ENCODE data around the gene DDX43. TPM values are rescaled to one million over a fixed set of nuclear protein-coding genes. Genes with fewer than 3 reads are reported as not detected.

The DDX43 gene
- total RNA-seq, 1 experiment from 2014 or later = not detected

DNA sequence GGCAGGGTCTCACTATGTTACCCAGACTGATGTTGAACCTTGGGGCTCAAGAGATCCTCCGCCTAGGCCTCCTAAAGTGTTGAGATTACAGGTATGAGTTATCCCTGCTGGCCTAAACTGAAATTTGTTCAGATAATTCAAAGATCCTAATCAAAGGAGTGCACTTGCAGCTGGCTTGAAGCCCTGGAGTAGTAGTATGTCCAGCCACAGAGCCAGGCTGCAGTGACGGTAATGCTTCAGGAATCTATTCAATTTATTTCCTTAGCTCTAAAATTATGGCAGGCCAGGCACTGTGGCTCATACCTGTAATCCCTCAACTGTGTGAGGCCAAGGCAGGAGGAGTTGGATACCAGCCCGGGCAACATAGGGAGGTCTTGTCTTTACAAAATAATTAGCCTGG, 1.4 kb upstream of the DDX43 start:
- Mint-ChIP-seq H3K36me3 (ENCODE audit: insufficient read depth, unreplicated experiment) (no peaks in the 10 kb centered on the region), H3K27me3 (ENCODE audit: insufficient read depth, unreplicated experiment) (no peaks in the 10 kb centered on the region), H3K4me1 (ENCODE audit: insufficient read depth, unreplicated experiment) (no peaks in the 10 kb centered on the region), H3K4me3 (ENCODE audit: unreplicated experiment) (no peak overlapping the region), H3K27ac (ENCODE audit: low read depth, unreplicated experiment) (no peak overlapping the region), H3K9me3 (ENCODE audit: unreplicated experiment) (no peaks in the 10 kb centered on the region)
- CTCF ChIA-PET = interaction anchor here (0.7 to 0.9 kb wide), 3 partner anchors 50 to 263 kb away, joined by 3 to 5 read pairs (median 5); no protein-coding TSS in a partner anchor
- POLR2A ChIA-PET = no interaction called here
- DNase-seq (ENCODE audit: unreplicated experiment) = no peak
- intact Hi-C loops (cut with micrococcal nuclease) = no loop called here
- BruUV-seq (replicated peaks) = no TSS peak
- TF ChIP-seq, protein P1, sequence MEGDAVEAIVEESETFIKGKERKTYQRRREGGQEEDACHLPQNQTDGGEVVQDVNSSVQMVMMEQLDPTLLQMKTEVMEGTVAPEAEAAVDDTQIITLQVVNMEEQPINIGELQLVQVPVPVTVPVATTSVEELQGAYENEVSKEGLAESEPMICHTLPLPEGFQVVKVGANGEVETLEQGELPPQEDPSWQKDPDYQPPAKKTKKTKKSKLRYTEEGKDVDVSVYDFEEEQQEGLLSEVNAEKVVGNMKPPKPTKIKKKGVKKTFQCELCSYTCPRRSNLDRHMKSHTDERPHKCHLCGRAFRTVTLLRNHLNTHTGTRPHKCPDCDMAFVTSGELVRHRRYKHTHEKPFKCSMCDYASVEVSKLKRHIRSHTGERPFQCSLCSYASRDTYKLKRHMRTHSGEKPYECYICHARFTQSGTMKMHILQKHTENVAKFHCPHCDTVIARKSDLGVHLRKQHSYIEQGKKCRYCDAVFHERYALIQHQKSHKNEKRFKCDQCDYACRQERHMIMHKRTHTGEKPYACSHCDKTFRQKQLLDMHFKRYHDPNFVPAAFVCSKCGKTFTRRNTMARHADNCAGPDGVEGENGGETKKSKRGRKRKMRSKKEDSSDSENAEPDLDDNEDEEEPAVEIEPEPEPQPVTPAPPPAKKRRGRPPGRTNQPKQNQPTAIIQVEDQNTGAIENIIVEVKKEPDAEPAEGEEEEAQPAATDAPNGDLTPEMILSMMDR (IDR thresholded peaks at IDR 0.05; ENCODE audit: unreplicated experiment) = no peak

DNA sequence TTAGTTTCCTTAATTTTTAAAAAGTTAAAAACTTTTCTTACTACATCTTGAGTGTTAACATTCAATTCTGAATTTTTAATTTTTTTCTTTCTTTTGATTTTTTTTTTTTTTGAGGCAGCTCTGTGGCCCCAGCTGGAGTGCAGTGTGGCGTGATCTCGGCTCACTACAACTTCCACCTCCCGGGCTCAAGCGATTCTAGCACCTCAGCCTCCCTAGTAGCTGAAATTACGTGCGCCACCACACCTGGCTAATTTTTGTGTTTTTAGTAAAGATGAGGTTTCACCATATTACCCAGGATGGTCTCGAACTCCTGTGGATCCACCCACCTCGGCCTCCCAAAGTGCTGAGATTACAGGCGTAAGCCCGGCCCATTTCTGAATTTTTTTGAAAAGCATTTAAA, 1.2 kb downstream of the DDX43 start:
- H3K27ac Mint-ChIP-seq (ENCODE audit: low read depth, unreplicated experiment) = no peak overlapping the region
- DNase-seq (ENCODE audit: unreplicated experiment) = no peak
- no TSS peak for BruUV-seq (replicated peaks)
- ChIA-PET CTCF (interaction anchor here (0.8 kb wide), 1 partner anchor 816 kb away, joined by 3 read pairs; no protein-coding TSS in a partner anchor), POLR2A (no interaction called here)
- H3K4me3 Mint-ChIP-seq (ENCODE audit: unreplicated experiment) = no peak overlapping the region
- no peaks in the 10 kb centered on the region for H3K36me3 Mint-ChIP-seq (ENCODE audit: insufficient read depth, unreplicated experiment)
- H3K9me3 Mint-ChIP-seq (ENCODE audit: unreplicated experiment) = no peaks in the 10 kb centered on the region
- intact Hi-C loops (cut with micrococcal nuclease) = no loop called here
- TF ChIP-seq, protein P1 (IDR thresholded peaks at IDR 0.05; ENCODE audit: unreplicated experiment) = no peak
- no peaks in the 10 kb centered on the region for H3K4me1 Mint-ChIP-seq (ENCODE audit: insufficient read depth, unreplicated experiment)
- no peaks in the 10 kb centered on the region for H3K27me3 Mint-ChIP-seq (ENCODE audit: insufficient read depth, unreplicated experiment)

DNA sequence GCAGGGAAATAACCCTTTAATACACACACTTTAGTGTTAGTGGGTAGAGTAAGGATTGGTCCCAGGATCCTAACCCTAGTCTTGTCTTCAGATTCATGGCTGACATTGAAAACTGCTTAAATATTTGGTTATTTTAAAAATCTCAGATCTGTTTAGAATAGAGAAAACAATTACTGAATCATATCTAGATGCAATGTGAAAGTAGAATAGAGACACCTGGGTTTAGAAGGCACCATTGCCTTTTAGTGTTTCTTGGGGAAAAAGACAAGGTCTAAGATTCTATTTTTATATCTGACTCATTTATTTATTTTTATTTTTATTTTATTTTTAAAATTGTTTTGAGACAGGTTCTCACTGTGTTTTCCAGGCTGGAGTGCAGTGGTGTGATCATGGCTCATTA, 6.0 kb downstream of the DDX43 start:
- TF ChIP-seq, protein P1 (IDR thresholded peaks at IDR 0.05; ENCODE audit: unreplicated experiment) = no peak
- Mint-ChIP-seq H3K4me3 (ENCODE audit: unreplicated experiment) (no peak overlapping the region), H3K27ac (ENCODE audit: low read depth, unreplicated experiment) (no peak overlapping the region), H3K36me3 (ENCODE audit: insufficient read depth, unreplicated experiment) (no peaks in the 10 kb centered on the region), H3K9me3 (ENCODE audit: unreplicated experiment) (no peaks in the 10 kb centered on the region), H3K4me1 (ENCODE audit: insufficient read depth, unreplicated experiment) (no peaks in the 10 kb centered on the region), H3K27me3 (ENCODE audit: insufficient read depth, unreplicated experiment) (no peaks in the 10 kb centered on the region)
- ChIA-PET CTCF (interaction anchor here (3.8 kb wide), 1 partner anchor 11 kb away, joined by 19 read pairs; no protein-coding TSS in a partner anchor), POLR2A (no interaction called here)
- BruUV-seq (replicated peaks) = no TSS peak
- intact Hi-C loops (cut with micrococcal nuclease) = no loop called here
- no peak for DNase-seq (ENCODE audit: unreplicated experiment)

DNA sequence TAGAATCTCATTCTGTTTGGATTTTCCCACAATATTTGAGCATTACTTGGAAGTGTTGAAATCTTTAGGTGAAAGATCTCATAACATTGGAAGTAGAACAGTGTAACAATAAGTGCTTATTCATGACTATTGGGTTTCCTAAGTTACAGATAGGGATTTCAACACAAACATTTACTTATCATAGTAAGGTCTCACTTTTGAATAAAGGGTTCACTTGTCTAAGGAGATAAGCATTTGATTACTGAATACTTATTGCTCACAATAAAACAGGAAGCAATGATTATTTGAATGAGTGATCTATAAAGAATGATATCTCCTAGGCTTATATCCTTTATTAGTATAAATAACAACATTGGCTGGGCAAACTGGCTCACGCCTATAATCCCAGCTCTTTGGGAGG, 14.8 kb downstream of the DDX43 start:
- H3K9me3 Mint-ChIP-seq (ENCODE audit: unreplicated experiment) = no peaks in the 10 kb centered on the region
- intact Hi-C loops (cut with micrococcal nuclease) = no loop called here
- TF ChIP-seq, protein P1 (IDR thresholded peaks at IDR 0.05; ENCODE audit: unreplicated experiment) = no peak
- ChIA-PET CTCF (interaction anchor here (2.0 kb wide), 1 partner anchor 20 kb away, joined by 7 read pairs; no protein-coding TSS in a partner anchor), POLR2A (interaction anchor here (0.6 kb wide), 1 partner anchor 17 kb away, joined by 3 read pairs; no protein-coding TSS in a partner anchor)
- H3K4me1 Mint-ChIP-seq (ENCODE audit: insufficient read depth, unreplicated experiment) = no peaks in the 10 kb centered on the region
- no peak overlapping the region for H3K4me3 Mint-ChIP-seq (ENCODE audit: unreplicated experiment)
- no peaks in the 10 kb centered on the region for H3K27me3 Mint-ChIP-seq (ENCODE audit: insufficient read depth, unreplicated experiment)
- no peak overlapping the region for H3K27ac Mint-ChIP-seq (ENCODE audit: low read depth, unreplicated experiment)
- H3K36me3 Mint-ChIP-seq (ENCODE audit: insufficient read depth, unreplicated experiment) = no peaks in the 10 kb centered on the region
- no peak for DNase-seq (ENCODE audit: unreplicated experiment)
- no TSS peak for BruUV-seq (replicated peaks)
